Right hindlimb (tissue), 1 donor: ENCODE data around the gene ANKRD11.
"Not testable (repeated sequence)": the region's sequence is repeated elsewhere in the genome, so short reads cannot be mapped to it uniquely, and the experiment has no call there.

Experiments
- DNase-seq: peaks from one replicate; pipeline ENCODE4 v3.0.0-alpha.2; 2018

Gene ANKRD11

GRCh38 chr16:89400740-89401139, 89.6 kb downstream of the ANKRD11 start:
- DNase-seq = no peak

- no peak for DNase-seq
These were observed 91.4 kb downstream of the ANKRD11 start for GRCh38 chr16:89398924-89399323.

- DNase-seq = no peak
These were observed 93.0 kb downstream of the ANKRD11 start for GRCh38 chr16:89397331-89397861.

- no peak for DNase-seq
These were observed 94.2 kb downstream of the ANKRD11 start for GRCh38 chr16:89396156-89396555.

- DNase-seq = peak; percentile 90
These were observed 94.9 kb downstream of the ANKRD11 start for GRCh38 chr16:89395150-89396142.

- DNase-seq = no peak
These were observed 96.5 kb downstream of the ANKRD11 start for GRCh38 chr16:89393738-89394406.

- no peak for DNase-seq
These were observed 97.3 kb downstream of the ANKRD11 start for GRCh38 chr16:89392881-89393737.

GRCh38 chr16:89390224-89390583, 100.2 kb downstream of the ANKRD11 start:
- DNase-seq = not testable (repeated sequence)

- not testable (repeated sequence) for DNase-seq
These were observed 100.7 kb downstream of the ANKRD11 start for GRCh38 chr16:89389504-89390223.

GRCh38 chr16:89388536-89388935, 101.8 kb downstream of the ANKRD11 start:
- no peak for DNase-seq

GRCh38 chr16:89386306-89387185, 103.8 kb downstream of the ANKRD11 start:
- DNase-seq = no peak

GRCh38 chr16:89385712-89386111, 104.6 kb downstream of the ANKRD11 start:
- DNase-seq = no peak

GRCh38 chr16:89384282-89384681, 106.1 kb downstream of the ANKRD11 start:
- no peak for DNase-seq

- no peak for DNase-seq
These were observed 107.0 kb downstream of the ANKRD11 start for GRCh38 chr16:89383095-89384003.

GRCh38 chr16:89382555-89382954, 107.8 kb downstream of the ANKRD11 start:
- DNase-seq = not testable (repeated sequence)

GRCh38 chr16:89381788-89382187, 108.6 kb downstream of the ANKRD11 start:
- DNase-seq = no peak

- no peak for DNase-seq
These were observed 109.7 kb downstream of the ANKRD11 start for GRCh38 chr16:89380681-89381080.

- DNase-seq = no peak
These were observed 111.2 kb downstream of the ANKRD11 start for GRCh38 chr16:89378947-89379771.

- DNase-seq = no peak
These were observed 112.9 kb downstream of the ANKRD11 start for GRCh38 chr16:89377453-89377848.
